ENCODE data around the gene RABGAP1L.
"Not testable (repeated sequence)": the region's sequence is repeated elsewhere in the genome, so short reads cannot be mapped to it uniquely, and the experiment has no call there.

RABGAP1L gene

GRCh38 chr1:174204697-174205308 lies 45.5 kb downstream of the RABGAP1L start:
- no peak for DNase-seq

DNA sequence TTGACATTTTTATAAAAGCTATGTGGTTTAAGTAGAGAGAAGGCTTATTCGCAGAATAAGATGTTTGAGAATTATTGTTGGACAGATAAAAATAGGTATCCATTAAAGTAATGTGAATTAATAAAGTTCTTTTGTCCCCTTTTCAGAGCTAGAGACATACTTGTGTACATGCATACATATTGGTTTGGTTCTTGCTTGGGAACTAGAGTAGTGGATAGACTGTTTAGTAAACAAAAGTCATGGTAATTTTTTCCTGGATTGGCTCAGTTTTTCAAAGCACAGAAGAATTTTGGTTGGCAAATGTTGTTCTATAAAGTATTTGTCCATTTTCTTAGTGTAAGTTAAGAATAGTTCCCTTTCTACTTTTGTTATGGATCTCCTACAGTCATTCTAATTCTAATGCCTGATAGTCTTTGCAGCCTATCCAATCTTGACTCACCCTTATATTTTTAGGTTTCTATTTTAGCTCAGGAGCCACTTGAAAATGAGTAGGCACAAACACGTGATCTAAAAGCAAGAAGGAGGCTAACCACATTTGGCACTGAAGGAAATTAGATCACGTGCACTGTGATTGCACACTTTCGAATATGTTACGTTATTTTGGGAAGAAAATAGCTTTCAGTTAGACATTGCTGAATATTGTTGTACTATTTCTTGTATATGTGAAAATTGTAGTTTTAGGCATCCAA lies 47.0 kb downstream of the RABGAP1L start:
- no peak for DNase-seq

- no peak for DNase-seq
Measured at GRCh38 chr1:174209347-174210187, 50.2 kb downstream of the RABGAP1L start.

DNA sequence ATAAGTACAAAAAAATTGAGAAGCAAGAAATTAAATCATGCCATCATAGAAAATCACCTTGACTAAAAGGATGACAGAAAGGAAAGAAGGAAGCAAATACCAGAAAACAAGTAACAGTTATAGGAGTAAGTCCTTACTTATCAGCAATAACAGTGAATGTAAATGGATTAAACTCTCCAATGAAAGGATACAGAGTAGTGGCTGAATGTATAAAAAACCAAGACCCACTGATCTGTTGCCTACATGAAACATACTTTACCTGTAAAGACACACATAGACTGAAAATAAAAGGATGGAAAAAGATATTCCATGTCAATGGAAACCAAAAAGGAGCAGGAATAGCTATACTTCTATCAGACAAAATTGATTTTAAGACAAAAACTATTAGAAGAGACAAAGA lies 52.2 kb downstream of the RABGAP1L start:
- no peak for DNase-seq

GRCh38 chr1:174215766-174216165 lies 56.4 kb downstream of the RABGAP1L start:
- DNase-seq = no peak

DNA sequence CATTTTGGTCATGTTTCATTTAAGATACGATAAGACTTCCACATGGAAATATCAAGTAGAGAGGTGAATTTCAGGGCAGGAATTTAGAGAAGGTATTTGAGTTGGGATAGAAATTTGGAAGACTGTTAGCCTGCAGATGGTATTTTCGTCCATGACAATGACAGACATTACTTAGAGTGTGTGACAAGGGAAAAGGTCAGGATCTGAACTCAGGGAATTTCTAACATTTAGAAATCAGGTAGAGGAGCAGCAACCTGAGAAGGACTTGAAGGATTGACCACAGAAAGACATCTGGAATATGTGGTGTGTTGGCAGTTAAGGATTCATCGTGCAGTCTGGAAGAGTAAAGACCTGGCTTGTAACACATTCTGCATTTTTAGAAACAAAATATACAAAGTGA lies 57.9 kb downstream of the RABGAP1L start:
- DNase-seq = no peak

GRCh38 chr1:174217787-174218574 lies 58.7 kb downstream of the RABGAP1L start:
- no peak for DNase-seq

DNA sequence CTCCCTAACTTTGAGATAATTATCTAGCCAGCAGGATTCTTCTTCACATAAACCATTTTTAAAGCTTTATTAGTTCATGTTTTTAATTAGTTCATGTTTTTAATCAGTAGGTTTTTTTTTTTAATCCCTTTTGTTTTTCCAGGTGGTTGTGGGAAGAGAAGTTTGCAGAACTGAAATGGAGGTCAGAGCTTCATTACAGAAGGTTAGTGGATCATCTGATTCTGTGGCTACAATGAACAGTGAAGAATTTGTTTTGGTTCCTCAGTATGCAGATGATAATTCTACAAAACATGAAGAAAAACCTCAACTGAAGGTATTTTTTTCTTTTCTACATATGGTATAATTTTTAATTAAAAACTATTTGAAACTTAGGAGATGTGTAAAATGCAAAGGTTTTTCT lies 59.7 kb downstream of the RABGAP1L start:
- no peak for DNase-seq

DNA sequence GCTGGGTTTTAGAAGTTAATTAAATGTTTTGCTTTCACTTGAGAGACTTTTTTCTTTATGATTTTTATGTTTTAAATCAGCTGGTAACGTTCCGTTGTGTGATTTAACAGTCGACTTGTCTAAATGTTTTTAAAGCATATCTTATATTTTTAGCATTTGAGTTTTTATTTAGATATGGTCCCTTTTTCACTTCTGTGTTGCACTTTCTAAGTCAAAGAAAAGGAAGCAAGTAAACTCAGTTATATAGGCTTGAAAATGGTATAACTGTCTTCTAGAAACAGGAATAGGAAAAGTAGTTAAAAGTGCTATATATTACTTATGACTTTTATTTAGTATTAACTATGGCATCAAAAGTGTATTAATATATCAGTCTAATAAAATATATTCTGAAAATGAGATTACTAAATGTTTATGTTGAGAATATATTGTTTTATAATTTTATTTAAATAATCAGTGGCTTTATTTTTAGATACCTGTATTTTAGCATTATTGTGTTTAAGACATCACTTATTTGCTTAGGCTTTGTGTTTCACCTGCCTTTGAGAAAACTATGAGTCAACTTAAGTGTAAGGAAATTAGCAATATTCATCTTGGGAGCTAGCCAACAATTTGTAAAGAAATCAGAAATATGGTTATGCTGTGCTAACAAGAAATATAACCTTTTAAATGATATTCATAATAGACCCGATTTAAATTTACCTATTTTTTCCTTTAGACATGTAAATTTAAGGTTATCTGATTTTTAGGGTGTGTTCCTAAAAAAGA lies 60.5 kb downstream of the RABGAP1L start:
- DNase-seq = no peak

DNA sequence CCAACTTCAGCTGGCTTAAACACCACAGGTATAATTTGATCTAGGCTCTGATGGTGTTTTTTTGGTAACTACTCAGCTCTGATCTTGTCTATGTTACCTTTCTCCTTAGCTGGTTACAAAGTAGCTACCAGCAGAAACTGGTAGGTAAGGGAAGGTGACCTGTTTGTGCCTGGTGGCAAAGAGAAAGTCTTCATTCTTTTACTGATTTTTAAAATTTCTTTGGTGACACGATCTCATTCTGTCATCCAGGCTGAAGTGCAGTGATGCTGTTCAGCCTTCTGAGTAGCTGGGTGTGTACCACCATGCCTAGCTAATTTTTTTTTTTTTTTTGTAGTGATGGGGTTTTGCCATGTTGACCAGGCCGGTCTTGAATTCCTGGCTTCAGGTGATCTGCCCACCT lies 62.4 kb downstream of the RABGAP1L start:
- DNase-seq = no peak

GRCh38 chr1:174222166-174222949 lies 63.0 kb downstream of the RABGAP1L start:
- DNase-seq = no peak

DNA sequence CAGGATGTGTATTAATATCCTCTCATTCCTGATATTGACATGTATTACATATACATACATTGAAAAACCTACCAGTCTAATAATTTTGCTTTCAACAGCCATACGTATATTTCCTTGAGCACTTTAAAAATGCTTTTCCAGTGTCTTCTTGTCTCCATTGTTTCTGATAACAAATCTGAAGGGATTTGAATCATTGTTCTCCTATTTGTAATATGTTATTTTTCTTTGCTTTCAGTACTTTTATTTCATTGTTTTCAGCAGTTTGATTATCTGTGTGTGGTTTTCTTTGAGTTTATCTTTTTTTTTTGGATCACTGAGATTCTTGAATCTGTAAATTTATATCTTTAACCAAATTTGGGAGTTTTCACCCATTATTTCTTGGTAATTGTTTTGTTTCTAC lies 65.3 kb downstream of the RABGAP1L start:
- DNase-seq = no peak

DNA sequence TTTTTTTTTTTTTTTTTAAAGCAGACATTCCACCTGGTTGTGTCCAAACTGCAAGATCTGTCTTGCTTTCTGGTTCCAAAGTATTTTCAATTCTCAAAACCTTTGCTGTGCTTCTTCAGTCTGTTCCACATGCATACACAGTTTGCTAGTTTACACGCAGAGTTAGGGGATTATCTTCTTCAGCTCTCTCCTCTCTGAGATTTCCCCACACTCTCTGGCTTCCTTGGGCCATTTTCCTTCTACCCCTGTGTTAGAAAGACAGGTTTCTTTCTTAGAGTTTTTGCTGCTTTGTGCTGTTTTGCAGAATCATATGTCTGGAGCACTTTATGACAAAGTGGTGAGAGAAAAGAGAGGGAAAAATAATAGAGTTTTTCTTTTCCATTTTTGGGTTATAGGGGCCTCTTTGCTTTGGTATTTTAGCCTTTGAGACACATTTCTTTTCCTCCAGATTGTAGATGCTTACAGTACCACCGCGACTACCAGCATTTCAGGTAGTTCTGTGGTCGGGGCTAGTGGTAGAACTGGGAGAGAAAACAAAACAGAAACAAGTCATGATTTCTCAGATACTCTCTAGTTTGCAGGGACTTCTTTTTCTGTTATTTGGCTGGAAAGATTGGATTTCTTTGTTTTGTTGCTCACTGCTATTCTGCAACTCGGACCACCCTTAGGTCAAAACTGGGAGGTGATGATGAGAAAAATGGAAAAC lies 66.3 kb downstream of the RABGAP1L start:
- DNase-seq = no peak

GRCh38 chr1:174230399-174230798 lies 71.1 kb downstream of the RABGAP1L start:
- no peak for DNase-seq

GRCh38 chr1:174232761-174233160 lies 73.4 kb downstream of the RABGAP1L start:
- DNase-seq = no peak

- DNase-seq = not testable (repeated sequence)
Measured at GRCh38 chr1:174238845-174239501, 79.7 kb downstream of the RABGAP1L start.

GRCh38 chr1:174239541-174239940 lies 80.2 kb downstream of the RABGAP1L start:
- no peak for DNase-seq

GRCh38 chr1:174242856-174243255 lies 83.5 kb downstream of the RABGAP1L start:
- no peak for DNase-seq

DNA sequence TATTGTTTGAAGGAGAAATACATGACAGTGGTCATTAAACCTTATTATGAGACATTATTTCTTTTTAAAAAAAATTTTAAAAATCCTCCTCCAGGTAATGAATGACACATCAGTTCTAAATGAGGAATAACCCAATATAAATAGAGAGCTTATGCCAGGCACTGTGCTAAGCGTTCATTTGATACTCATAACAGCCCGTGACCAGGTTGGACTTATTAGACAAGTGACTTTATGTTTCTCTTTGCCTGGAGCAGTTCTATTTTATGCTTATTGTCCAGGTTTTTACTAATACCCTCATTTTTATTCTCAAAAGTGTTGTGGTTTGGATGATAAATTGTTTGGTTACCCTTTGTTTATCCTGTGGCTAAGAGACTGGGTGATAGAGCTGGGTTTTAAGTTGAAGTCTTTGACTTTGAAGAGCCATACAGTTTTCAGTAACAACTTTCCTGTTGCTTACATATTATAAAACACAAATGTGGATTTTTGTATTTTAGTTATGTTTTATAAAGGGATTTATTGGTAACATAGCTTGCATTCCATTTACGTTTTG lies 84.2 kb downstream of the RABGAP1L start:
- DNase-seq = no peak

DNA sequence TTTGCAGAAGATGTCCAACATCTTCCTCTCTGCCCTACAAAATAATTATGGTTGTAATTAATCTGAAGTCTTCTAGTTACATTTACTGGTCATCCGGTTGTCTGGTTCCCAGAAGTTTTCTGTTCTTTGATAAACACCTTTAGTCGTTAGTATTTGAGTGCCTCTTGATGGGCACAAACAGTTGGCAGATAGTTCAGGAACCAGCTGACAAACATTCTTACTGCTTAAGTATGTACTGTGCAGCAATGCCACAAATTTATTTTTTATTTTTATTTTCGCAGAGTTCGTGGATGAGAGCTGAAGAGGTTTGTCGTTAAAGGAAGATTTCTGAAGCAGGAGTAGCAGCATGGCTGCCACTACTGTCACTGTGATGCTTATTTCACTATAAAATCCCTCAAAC lies 84.7 kb downstream of the RABGAP1L start:
- no peak for DNase-seq
